ENCODE results near the gene ARGLU1. TPM values are rescaled to one million over a fixed set of nuclear protein-coding genes. Genes with fewer than 3 reads are reported as not detected.

ARGLU1 gene
- total RNA-seq, 1 donor, result 41.8 TPM

GRCh38 chr13:106550570-106551135 lies 17.3 kb downstream of the ARGLU1 start:
- no peak overlapping the region for H3K4me3 ChIP-seq (ENCODE audit: low read depth, low read length)
- TF ChIP-seq CTCF (IDR thresholded peaks at IDR 0.05; ENCODE audit: insufficient read depth, low read length), result no peak
- DNase-seq (ENCODE audit: low read depth), result peak; percentile 16

- no peak overlapping the region for H3K4me3 ChIP-seq (ENCODE audit: low read depth, low read length)
- no peak for DNase-seq (ENCODE audit: low read depth)
- TF ChIP-seq CTCF (IDR thresholded peaks at IDR 0.05; ENCODE audit: insufficient read depth, low read length), result no peak
These were observed 19.8 kb downstream of the ARGLU1 start for GRCh38 chr13:106548064-106548696.

GRCh38 chr13:106541826-106542225 lies 26.1 kb downstream of the ARGLU1 start:
- no peak for TF ChIP-seq CTCF (IDR thresholded peaks at IDR 0.05; ENCODE audit: insufficient read depth, low read length)
- no peak overlapping the region for H3K4me3 ChIP-seq (ENCODE audit: low read depth, low read length)
- DNase-seq (ENCODE audit: low read depth), result no peak

GRCh38 chr13:106540613-106541012 lies 27.3 kb downstream of the ARGLU1 start:
- no peak for TF ChIP-seq CTCF (IDR thresholded peaks at IDR 0.05; ENCODE audit: insufficient read depth, low read length)
- DNase-seq (ENCODE audit: low read depth), result no peak

GRCh38 chr13:106537521-106537920 lies 30.4 kb downstream of the ARGLU1 start:
- DNase-seq (ENCODE audit: low read depth), result no peak
- no peak overlapping the region for H3K4me3 ChIP-seq (ENCODE audit: low read depth, low read length)
- TF ChIP-seq CTCF (IDR thresholded peaks at IDR 0.05; ENCODE audit: insufficient read depth, low read length), result no peak

More at GRCh38 chr13:106540613-106541012, 27.3 kb downstream of the ARGLU1 start:
- no peak overlapping the region for H3K4me3 ChIP-seq (ENCODE audit: low read depth, low read length)

- peak; percentile 83 for DNase-seq (ENCODE audit: low read depth)
- peak overlapping the region; percentile 72 for H3K4me3 ChIP-seq (ENCODE audit: low read depth, low read length)
- peak; percentile 99 for TF ChIP-seq CTCF (IDR thresholded peaks at IDR 0.05; ENCODE audit: insufficient read depth, low read length)
These were observed 31.5 kb downstream of the ARGLU1 start for GRCh38 chr13:106536244-106537034.
